Measurements from ENCODE around the gene YTHDC2.
"Not testable (repeated sequence)": the region's sequence is repeated elsewhere in the genome, so short reads cannot be mapped to it uniquely, and the experiment has no call there.

The YTHDC2 gene

DNA sequence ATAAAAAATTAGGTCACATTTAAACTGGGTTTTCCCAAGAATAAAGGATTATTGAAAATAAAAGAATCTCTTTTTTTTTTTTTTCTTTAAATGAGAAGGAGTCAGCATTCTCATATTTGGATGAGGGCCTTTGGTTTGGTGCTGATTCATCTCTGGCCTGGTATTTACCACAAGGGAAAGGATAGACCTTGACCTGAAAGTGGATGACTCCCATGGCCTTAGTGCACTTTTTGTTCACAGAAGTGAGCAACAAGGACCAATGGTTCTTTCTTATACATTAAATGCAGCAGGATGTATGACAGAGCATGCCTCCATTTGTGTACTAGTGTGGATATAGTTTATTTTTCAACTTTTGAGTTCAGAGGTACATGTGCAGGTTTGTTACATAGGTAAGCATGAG lies 6.9 kb downstream of the YTHDC2 start:
- DNase-seq (ENCODE audit: low spot score), result no peak

DNA sequence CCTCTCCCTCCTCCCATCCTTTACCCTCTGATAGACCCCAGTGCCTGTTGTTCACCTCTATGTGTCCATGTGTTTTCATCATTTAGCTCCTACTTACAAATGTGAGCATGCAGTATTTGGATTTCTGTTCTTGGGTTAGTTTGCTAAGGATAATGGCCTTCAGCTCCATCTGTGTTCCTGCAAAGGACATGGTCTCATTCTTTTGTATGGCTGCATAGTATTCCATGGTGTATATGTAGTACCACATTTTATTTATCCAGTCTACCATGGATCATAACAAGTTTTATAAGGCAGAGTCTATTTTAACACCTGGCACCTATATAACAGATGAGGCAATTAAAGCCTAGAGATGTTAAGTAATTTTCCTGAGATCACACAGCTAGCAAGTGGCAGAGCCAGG lies 7.4 kb downstream of the YTHDC2 start:
- no peak for DNase-seq (ENCODE audit: low spot score)

GRCh38 chr5:113523168-113523567 lies 9.7 kb downstream of the YTHDC2 start:
- DNase-seq (ENCODE audit: low spot score), result no peak

- peak; percentile 38 for DNase-seq (ENCODE audit: low spot score)
Observed at GRCh38 chr5:113524927-113525326, 11.4 kb downstream of the YTHDC2 start.

GRCh38 chr5:113526421-113526820 lies 12.9 kb downstream of the YTHDC2 start:
- no peak for DNase-seq (ENCODE audit: low spot score)

DNA sequence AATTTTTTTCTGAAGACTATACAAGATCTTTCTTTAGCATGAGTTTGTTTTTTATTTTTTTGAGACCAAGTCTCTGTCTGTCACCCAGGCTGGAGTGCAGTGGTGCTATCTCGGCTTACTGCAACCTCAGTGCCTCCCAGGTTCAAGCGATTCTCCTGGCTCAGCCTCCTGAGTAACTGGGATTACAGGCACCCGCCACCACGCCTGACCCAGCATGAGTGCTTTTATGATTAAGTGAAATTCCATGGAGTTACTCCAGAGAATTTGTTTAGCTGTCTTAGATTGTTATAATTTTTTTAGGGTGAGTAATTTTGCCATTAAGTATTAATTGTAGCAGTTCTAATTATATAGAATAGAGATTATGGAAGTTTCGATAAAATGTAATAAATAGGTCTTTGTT lies 14.3 kb downstream of the YTHDC2 start:
- DNase-seq (ENCODE audit: low spot score), result no peak

- DNase-seq (ENCODE audit: low spot score), result no peak
Observed at GRCh38 chr5:113531481-113532159, 18.1 kb downstream of the YTHDC2 start.

- no peak for DNase-seq (ENCODE audit: low spot score)
Observed at GRCh38 chr5:113538313-113538712, 24.8 kb downstream of the YTHDC2 start.

GRCh38 chr5:113546703-113547183 lies 33.2 kb downstream of the YTHDC2 start:
- DNase-seq (ENCODE audit: low spot score), result no peak

- no peak for DNase-seq (ENCODE audit: low spot score)
Observed at GRCh38 chr5:113548396-113548795, 34.9 kb downstream of the YTHDC2 start.

GRCh38 chr5:113552137-113552536 lies 38.6 kb downstream of the YTHDC2 start:
- DNase-seq (ENCODE audit: low spot score), result no peak

GRCh38 chr5:113552620-113553019 lies 39.1 kb downstream of the YTHDC2 start:
- no peak for DNase-seq (ENCODE audit: low spot score)

DNA sequence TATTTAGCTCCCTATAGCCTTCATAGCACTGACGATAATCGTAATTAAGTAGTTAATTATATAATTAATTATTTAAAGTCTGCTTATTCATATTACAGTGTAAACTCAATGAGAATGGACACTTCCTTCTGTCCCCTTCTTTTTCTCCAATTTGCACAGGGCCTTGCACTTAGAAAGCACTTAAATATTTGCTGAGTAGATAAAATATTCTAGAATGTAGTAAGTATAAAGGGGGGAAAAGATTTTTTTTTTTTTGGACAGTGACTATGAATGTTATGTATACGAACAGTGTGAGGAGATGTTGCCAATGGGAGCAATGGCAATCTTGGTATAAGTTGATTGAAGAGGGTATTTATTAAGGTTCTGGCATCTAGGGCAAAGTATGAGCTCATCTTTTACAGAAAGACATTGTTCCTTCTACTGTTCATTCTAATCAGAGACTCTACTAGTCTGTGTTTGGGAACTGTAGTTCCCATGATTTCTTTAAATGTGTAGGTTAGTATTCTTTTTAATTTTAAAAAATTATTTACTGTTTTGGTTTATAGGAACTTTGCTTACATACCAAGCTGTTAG lies 49.4 kb downstream of the YTHDC2 start:
- DNase-seq (ENCODE audit: low spot score), result no peak

GRCh38 chr5:113569396-113569795 lies 55.9 kb downstream of the YTHDC2 start:
- no peak for DNase-seq (ENCODE audit: low spot score)

GRCh38 chr5:113572716-113573115 lies 59.2 kb downstream of the YTHDC2 start:
- DNase-seq (ENCODE audit: low spot score), result no peak

GRCh38 chr5:113574417-113574816 lies 60.9 kb downstream of the YTHDC2 start:
- no peak for DNase-seq (ENCODE audit: low spot score)

DNA sequence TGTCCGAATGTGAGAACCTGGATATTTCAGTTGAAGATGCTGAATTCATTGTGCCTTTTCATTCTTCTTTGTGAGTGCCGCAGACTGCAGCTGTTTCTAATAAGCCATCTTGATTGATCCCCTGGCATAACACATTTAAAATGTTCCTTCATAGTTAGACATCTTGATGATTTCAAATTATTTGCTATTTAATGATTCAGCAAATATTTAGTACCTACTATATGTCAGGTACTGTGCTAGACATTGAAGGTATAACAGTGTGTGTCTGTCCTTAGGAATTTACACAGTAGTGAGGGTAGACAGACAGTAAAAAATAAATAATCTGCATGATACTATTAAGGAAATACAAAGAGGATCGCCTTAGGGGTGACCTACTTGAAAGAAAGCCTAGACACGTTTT lies 61.6 kb downstream of the YTHDC2 start:
- no peak for DNase-seq (ENCODE audit: low spot score)

DNA sequence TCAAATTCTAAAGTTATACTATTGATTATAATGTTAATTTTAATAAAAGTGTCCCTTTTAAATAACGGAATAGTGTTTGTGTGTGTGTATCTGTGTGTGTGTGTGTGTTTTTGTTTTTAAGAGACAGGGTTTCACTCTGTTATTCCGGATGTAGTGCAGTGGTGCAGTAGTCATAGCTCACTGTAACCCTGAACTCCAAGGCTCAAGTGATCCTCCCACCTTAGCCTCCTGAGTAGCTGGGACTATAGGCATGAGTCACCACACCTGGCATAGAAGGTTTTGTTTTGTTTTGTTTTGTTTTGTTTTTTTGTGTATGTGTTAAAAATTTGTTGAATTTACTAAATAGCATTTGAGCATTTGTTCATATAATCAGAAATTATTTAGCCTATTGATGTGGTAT lies 64.6 kb downstream of the YTHDC2 start:
- no peak for DNase-seq (ENCODE audit: low spot score)

DNA sequence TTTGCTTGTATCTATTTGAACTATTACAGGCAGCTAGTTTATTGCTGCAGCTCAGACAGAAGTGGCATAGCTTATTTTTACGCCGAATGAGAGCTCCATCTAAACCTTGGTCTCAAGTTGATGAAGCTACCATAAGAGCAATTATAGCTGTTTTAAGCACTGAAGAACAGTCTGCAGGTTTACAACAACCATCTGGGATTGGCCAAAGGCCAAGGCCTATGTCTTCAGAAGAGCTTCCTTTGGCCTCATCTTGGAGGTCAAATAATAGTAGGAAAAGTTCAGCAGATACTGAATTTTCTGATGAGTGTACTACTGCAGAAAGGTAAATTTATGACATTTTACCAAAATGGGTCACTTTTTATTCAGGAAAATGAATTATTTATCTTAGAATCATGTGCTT lies 67.9 kb downstream of the YTHDC2 start:
- DNase-seq (ENCODE audit: low spot score), result no peak

DNA sequence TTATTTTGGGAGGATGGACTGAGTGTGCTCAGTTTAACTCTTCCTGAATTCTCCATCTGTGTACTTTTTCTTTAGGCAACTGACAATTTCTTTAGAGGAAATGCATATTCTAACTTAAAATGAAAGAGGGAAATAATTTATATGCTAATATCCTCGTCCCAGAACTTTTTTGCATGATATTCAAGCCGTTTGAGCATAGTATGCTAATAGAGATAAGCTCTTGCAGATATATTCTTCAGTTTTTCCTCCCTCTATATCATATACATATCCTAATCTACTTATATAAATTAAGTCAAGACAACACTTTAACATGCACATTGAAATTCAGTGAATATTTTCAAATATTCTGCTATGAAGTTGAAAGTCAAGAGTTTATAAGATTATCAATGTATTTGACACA lies 84.7 kb downstream of the YTHDC2 start:
- DNase-seq (ENCODE audit: low spot score), result no peak

DNA sequence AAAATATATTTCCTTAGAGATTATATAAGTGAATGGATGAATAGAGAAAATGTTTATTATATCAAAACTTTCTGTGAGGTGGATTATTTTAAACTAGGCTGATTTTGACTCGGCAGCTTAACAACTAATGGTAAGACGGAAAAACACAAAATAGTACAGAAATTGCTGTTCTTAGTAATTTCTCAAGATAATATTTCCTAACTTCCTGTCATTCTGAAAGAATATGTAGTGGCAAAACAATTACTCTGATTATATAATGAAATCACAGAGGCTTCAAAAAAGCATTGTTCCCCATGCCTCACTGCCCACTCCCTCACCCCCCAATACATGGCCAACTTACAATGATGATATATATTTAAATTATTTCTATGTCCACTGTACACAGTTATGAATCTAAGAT lies 85.4 kb downstream of the YTHDC2 start:
- no peak for DNase-seq (ENCODE audit: low spot score)

DNA sequence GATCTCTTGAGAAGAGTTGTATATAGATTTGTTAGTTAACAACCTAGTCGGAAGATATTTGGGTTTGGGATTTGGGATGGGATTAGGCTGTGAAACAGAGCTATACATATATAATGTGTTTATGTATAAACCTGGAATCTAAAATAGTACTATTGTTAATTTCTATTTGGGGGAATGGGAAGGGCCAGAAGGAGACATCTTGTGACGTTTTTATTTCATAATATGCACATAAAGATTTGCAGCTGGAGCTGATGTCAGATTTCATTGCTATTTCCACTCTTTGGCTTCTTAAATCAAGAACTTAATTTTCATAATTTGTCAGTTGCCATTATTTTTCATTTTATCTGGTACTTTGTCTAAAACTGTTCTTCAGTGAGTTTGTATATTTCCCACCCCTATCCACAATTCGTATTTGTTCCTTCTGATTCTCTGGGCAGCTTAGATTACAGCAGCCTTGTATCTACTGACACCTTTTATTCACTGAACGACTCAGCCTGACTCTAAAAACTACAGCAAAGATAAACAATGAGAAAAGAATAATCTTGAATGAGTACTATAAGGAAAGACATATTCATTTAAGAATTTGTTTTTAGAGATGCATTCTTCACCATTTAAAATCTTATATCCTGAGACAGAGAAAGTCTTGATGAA lies 86.9 kb downstream of the YTHDC2 start:
- no peak for DNase-seq (ENCODE audit: low spot score)

DNA sequence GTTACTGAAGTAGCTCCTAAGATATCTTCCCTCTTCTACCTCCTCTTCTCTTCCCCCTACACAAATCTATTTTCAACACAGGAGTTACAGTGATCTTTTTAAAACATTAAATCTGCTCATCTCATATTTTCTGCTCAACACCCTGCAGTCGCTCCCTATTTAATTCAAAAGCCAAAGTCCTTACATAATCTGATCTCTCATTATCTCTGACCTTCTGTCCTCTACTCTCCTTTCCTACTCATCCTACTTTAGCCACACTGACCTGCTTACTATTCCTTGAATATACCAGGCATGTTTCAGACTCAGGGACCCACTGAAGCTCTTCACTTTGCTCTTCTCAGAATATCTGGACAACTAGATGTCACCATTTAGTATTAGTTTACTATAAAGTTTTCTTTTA lies 87.9 kb downstream of the YTHDC2 start:
- no peak for DNase-seq (ENCODE audit: low spot score)

GRCh38 chr5:113603246-113603645 lies 89.8 kb downstream of the YTHDC2 start:
- not testable (repeated sequence) for DNase-seq (ENCODE audit: low spot score)
